Measurements from ENCODE around the gene GRIPAP1.

The GRIPAP1 gene

GRCh38 chrX:49002091-49002935 lies at the start of gene GRIPAP1:
Gene GRIPAP1 (minus strand): TSS chrX:49002264. CDS start chrX:49002229, 35 bp downstream.
- H3K4me3 ChIP-seq (ENCODE audit: low read length): peak within 1 kb of the TSS; percentile 82
- DNase-seq (ENCODE audit: low read depth): peak; percentile 81
- no peak for TF ChIP-seq CTCF (conservative IDR thresholded peaks at IDR 0.05; ENCODE audit: low read length)

- TF ChIP-seq CTCF (conservative IDR thresholded peaks at IDR 0.05; ENCODE audit: low read length): no peak
- H3K4me3 ChIP-seq (ENCODE audit: low read length): peak overlapping the region; percentile 15; the same call in 1 of the 2 replicates
- no peak for DNase-seq (ENCODE audit: low read depth)
These were observed 41.9 kb upstream of the GRIPAP1 start for GRCh38 chrX:49043987-49044281.

GRCh38 chrX:49043220-49043986 lies 41.3 kb upstream of the GRIPAP1 start, which contains the start of gene TFE3:
Gene TFE3 (minus strand): TSS chrX:49043357. CDS start chrX:49043226, 131 bp downstream.
- TF ChIP-seq CTCF (conservative IDR thresholded peaks at IDR 0.05; ENCODE audit: low read length): peak; percentile 53
- peak within 1 kb of the TSS; percentile 82 for H3K4me3 ChIP-seq (ENCODE audit: low read length)
- DNase-seq (ENCODE audit: low read depth): peak; percentile 98

GRCh38 chrX:49042581-49043219 lies 40.6 kb upstream of the GRIPAP1 start:
- H3K4me3 ChIP-seq (ENCODE audit: low read length): peak overlapping the region; percentile 82
- no peak for TF ChIP-seq CTCF (conservative IDR thresholded peaks at IDR 0.05; ENCODE audit: low read length)
- peak; percentile 17 for DNase-seq (ENCODE audit: low read depth)

- DNase-seq (ENCODE audit: low read depth): peak; percentile 70
- no peak for TF ChIP-seq CTCF (conservative IDR thresholded peaks at IDR 0.05; ENCODE audit: low read length)
- peak overlapping the region; percentile 82 for H3K4me3 ChIP-seq (ENCODE audit: low read length)
These were observed 39.9 kb upstream of the GRIPAP1 start for GRCh38 chrX:49041744-49042580.

- TF ChIP-seq CTCF (conservative IDR thresholded peaks at IDR 0.05; ENCODE audit: low read length): no peak
- H3K4me3 ChIP-seq (ENCODE audit: low read length): peak overlapping the region; percentile 82
- peak; percentile 28 for DNase-seq (ENCODE audit: low read depth)
These were observed 38.4 kb upstream of the GRIPAP1 start for GRCh38 chrX:49040376-49040955.

Measured in AG10803 (cell line).